Effector CD4-positive, alpha-beta T cell (primary cell): ENCODE measurements around the gene COL25A1.

Source experiments
- DNase-seq: peaks from one replicate; pipeline ENCODE4 v3.0.0-alpha.2; 2020

Gene COL25A1

DNA sequence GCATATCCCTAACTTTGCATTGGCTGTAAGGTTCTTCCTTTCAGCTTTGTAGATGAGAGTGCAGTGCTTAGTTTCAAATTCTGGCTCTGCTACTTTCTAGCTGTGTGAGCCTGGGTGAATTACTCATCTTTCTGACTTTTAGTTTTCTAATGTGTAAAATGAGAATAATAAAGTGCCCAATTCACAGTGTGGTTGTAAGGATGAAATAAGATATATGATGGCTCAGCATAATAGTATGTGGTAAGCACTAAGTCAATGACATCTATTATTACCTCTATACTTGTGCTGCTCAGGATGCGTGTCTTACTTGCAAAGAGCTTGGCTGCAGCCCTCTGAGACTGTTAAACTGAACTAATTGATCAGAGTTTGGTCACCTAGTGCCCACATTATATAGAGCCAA lies 509.0 kb downstream of the COL25A1 start:
- DNase-seq, result no peak

DNA sequence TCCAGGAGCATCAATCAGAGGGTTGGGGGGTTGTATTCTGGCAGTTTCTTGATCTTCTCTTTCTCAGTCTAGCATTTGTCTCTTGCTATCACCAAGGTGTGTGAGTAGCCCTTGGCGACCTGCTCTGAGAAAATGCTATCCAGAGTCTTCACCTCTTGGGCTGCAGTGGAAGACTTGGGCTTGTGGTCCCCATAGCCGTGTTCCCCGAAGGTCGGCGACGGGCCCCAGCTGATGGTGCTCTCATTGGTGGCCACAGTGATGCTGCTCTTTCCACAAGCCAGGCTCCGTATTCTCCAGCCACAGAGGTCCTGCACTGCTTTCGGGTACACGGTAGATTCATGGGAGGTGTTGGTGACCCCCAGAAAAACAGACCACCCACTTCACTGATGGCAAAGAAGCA lies 513.7 kb downstream of the COL25A1 start:
- no peak for DNase-seq

DNA sequence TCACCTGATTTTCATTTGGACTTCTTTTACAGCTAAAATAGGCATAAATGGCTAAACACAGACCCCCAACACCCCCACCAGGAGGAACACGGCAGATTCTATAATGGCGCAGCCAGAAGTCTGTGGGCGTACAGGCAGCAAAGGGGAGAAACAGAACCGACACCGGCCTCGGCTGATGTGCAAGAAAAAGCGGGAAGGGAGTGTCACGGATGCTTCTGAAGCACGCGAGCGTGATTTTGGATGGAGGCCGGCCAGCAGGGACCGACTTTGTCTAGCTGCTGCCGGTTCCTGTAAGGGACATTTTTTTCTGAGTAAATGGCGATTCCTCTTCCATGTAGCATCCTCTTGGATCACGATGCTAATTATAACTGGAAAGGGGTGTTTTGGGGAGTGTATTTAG lies 514.7 kb downstream of the COL25A1 start:
- DNase-seq, result no peak

DNA sequence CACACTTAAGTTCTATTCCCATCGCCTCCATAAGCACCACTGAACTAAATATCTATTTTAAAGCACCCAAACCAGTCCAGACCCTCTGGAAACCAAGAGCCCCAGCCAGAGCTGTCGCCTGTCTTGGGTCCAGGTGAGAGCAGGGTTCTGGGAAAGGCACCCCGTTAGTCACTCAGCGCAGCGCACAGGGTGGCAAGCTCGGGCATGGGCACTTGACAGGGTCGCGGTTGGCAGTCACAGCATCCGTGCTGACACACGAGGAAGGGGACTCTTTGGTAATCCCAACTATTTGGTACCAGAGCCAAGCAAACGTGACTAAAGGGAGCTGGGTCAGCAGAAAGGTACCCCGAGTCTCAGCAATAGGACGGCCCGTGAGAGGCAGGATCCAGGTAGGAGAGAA lies 515.4 kb downstream of the COL25A1 start:
- DNase-seq, result no peak

GRCh38 chr4:108786351-108786750 lies 516.1 kb downstream of the COL25A1 start:
- DNase-seq, result no peak

DNA sequence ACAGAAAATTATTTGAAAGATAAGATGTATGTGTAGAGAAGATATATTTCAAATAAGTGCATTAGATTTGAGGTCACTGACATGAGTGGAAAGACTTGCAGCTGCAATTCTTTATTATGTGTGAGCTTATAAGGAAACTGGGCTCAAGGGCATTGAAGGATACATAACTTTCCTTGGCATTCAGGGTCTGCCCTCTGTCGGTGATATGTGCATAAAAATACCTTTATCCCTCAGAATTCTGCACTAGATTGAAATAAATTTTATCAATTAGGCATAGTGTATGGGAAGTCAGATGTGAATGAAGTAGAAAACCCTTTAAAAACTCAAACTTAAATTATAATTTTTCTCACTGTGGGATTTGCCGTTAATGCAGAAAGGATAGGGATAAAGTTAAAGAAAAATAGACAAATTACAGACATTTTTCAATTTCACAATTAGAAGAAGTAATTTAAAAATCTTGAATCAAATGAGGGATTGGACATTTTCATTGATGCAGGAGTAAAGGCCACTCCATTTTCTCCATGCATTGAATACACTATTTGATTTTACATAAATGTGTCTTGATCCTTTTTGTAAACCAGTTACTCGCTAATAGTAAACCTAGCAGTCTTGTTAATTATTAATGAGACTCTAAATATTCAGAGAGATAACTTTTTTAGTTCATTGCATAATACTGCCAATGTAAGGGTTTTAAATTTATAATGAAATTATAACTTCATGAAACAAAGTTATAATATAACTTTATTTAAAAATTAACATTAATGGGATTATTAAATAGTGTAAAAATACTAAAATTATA lies 518.6 kb downstream of the COL25A1 start:
- DNase-seq, result no peak

DNA sequence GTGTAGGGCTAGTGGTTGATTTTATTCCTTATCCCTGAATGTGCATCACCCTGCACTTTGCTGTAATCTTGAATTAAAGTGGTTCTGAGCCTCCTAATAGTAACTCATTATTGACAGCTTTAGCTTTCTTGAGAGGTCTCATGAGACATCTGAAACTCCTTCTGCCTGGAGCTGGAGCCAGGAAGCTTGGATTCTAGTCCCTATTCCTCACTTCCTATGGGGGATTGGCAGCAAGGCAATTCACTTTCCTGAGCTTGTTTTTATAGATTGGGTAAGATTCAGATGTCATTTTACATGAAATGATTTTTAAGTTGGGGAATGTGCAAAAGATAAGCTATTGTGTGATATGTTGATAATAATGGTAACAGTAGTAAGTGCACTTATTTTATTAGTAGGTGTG lies 522.5 kb downstream of the COL25A1 start:
- DNase-seq, result no peak

DNA sequence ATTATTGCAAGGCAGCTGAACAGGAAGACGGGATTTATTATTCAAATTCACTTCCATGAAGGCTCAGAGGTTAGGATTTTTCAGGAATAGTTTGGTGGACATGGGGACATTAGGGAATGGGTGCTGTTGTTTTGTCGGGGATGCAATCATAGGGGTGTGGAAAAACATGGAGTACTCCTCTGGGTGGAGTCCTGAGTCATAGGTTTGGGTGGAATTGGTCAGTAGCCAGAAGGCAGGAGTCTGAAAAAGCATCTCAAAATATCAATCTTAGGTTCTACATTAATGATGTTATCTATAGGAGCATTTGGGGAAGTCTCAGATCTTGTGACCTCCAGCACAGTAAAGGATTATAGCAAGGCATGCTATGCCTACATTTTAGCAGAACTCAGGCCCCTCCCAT lies 525.1 kb downstream of the COL25A1 start:
- no peak for DNase-seq

- DNase-seq, result no peak
These were observed 526.5 kb downstream of the COL25A1 start for GRCh38 chr4:108775921-108776320.

DNA sequence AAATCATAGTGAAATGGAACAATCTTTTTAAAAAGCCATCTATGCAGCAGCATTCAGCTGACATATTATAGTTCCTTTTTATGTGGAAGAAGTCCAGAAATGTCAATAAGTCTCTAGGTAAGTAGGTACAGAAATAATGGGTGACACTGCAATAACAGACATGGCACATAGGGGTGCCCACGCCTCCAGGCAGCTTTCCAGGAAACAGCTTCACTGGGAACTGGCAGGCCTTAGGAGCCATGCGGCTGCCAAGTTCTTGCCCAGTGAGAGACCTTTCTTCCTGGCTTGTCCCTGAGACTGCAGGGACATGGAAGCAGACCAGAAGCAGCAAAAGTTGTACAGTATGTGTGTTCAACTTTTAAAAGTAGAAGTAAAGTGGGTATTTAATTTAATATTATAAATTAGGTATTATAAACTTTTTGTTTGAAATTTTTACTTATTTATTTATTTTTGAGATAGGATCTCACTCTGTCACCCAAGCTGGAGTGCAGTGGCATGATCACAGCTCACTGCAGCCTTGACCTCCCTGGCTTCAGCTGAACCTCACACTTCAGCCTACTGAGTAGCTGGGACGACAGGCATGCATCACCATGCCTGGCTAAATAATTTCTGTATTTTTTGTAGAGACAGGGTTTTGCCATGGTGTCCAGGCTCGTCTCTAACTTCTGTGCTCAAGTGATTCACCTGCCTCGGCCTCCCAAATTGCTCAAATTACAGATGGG lies 527.5 kb downstream of the COL25A1 start:
- DNase-seq, result no peak

DNA sequence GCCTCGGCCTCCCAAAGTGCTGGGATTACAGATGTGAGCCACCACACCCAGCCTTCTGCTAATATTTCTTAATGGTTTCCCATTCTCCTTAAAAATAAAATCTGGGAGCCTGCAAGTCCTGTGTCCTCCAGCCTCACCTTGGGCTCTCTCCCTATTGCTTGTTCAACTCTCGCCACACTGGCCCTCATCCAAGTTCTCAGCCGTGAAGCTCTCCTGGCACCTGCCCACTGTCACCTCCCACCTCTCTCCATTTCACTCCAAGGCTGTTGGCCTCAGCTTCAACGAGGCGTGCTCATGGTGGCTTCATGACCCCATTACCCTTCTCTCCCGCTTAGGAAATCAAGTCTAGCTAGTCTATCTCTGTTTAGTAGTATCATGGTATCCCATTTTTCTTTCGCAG lies 530.1 kb downstream of the COL25A1 start:
- no peak for DNase-seq

DNA sequence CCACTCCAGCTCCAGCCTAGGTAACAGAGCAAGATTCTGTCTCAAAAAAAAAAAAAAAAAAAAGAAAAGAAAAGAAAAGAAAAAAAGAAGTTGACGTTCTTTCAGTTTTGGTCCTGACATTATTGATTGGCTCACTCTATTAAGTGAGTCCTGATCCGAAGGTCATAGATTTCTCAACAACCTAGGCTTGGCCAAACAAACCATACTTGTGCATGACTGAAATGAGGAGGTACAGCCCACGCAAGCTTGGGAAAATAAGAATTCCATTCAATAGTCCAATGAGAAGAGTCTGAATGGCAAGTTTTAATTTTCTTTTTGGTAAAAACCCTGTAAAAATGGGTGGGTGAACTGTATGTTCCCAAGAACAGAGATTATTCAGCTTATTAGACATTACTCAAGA lies 536.4 kb downstream of the COL25A1 start:
- DNase-seq, result no peak

- no peak for DNase-seq
These were observed 538.5 kb downstream of the COL25A1 start for GRCh38 chr4:108763986-108764385.

- DNase-seq, result no peak
These were observed 539.2 kb downstream of the COL25A1 start for GRCh38 chr4:108763226-108763593.

GRCh38 chr4:108762559-108763225 lies 539.8 kb downstream of the COL25A1 start, which contains the start of gene ETNPPL:
Gene ETNPPL, minus strand, starts transcription at chr4:108763053. Its CDS starts 155 bp downstream, at chr4:108762898.
- DNase-seq, result no peak
